NB4 (cell line): ENCODE measurements around the gene KSR1.

Experiments used
- MYC ChIP-seq: IDR thresholded peaks from 2 replicates; pipeline ENCODE4 v1.6.1; 2011; ENCODE audit warnings: low read depth, low read length
- POLR2A ChIP-seq: IDR thresholded peaks from 2 replicates; pipeline ENCODE4 v1.6.1; 2011; ENCODE audit warnings: mild to moderate bottlenecking; ENCODE audit not compliant: insufficient read length; ENCODE audit errors: extremely low read depth
- TF ChIP-seq, protein P1 (sequence below): IDR thresholded peaks from one replicate; pipeline ENCODE4 v1.5.1; 2012; ENCODE audit warnings: low read depth, low read length
- TF ChIP-seq, protein P2 (sequence below): IDR thresholded peaks from 2 replicates; pipeline ENCODE4 v1.6.1; 2011; ENCODE audit warnings: low read depth, low read length

DNA sequence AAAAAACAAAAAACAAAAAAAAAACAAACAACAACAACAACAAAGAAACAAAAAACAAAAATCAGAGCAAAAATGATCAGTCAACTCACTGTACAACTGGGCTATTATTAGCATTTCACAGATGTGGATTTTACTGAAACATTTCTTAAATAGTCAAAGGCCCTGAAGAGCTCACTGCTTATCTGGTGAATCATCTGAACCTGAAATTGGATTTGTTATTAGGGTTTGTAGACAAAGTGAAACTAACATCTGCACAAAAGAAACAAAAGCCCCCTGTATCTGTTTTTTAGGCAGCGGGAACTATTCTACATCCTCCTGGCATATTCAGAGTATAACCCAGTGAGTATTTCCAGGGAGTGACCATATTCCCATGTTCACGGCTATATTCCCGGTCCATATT lies 32.6 kb upstream of the KSR1 start:
- TF ChIP-seq, protein P1, sequence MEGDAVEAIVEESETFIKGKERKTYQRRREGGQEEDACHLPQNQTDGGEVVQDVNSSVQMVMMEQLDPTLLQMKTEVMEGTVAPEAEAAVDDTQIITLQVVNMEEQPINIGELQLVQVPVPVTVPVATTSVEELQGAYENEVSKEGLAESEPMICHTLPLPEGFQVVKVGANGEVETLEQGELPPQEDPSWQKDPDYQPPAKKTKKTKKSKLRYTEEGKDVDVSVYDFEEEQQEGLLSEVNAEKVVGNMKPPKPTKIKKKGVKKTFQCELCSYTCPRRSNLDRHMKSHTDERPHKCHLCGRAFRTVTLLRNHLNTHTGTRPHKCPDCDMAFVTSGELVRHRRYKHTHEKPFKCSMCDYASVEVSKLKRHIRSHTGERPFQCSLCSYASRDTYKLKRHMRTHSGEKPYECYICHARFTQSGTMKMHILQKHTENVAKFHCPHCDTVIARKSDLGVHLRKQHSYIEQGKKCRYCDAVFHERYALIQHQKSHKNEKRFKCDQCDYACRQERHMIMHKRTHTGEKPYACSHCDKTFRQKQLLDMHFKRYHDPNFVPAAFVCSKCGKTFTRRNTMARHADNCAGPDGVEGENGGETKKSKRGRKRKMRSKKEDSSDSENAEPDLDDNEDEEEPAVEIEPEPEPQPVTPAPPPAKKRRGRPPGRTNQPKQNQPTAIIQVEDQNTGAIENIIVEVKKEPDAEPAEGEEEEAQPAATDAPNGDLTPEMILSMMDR = no peak
- no peak for TF ChIP-seq POLR2A
- TF ChIP-seq MYC = no peak
- TF ChIP-seq, protein P2, sequence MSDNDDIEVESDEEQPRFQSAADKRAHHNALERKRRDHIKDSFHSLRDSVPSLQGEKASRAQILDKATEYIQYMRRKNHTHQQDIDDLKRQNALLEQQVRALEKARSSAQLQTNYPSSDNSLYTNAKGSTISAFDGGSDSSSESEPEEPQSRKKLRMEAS = no peak
